OCI-LY1 (cell line): Measurements from ENCODE around the gene FAM50A.

Source experiments
- EZH2 ChIP-seq: fragments of 200-600 bp; sonication (generic), shearing (Covaris generic); IDR thresholded peaks from 2 replicates; pipeline ENCODE4 v1.8.0; 2017; ENCODE audit warnings: borderline replicate concordance, mixed run types, mild to moderate bottlenecking, antibody characterized with exemption, low read length, moderate library complexity, mixed read lengths
- TF ChIP-seq, protein P1 (sequence below): fragments of 200-600 bp; sonication (generic), shearing (Covaris generic); IDR thresholded peaks from 2 replicates; pipeline ENCODE4 v1.5.1; 2017; ENCODE audit warnings: mild to moderate bottlenecking, antibody characterized with exemption, low read length, moderate library complexity, mixed read lengths

DNA sequence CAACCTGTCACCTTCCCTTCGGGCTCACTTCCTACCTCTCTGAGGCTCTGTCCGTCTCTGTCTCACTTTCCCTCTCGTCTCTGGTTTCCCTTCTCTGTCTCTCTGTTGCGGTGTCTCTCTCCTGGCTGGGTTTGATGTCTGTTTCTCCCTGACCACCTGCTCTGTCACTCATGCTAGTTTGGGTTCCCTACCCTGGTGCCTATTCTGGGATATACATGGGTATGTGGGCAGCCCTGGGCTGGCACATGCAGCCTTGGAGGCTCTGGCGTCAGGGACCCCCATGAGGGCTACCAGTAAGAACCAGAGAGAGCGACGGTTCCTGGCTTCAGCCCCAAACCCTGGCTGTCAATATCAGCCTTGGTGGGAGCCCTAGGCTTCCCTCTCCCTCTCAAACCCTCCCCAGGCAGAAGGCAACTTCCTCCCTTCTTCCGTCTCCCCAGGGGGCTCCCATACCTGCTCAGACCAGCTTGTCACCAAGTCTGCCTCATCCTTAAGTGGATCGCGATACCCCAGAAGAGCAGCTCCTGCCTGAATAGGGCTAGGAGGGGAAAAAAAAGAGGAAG, 35.2 kb upstream of the FAM50A start:
- TF ChIP-seq EZH2 = no peak
- TF ChIP-seq, protein P1, sequence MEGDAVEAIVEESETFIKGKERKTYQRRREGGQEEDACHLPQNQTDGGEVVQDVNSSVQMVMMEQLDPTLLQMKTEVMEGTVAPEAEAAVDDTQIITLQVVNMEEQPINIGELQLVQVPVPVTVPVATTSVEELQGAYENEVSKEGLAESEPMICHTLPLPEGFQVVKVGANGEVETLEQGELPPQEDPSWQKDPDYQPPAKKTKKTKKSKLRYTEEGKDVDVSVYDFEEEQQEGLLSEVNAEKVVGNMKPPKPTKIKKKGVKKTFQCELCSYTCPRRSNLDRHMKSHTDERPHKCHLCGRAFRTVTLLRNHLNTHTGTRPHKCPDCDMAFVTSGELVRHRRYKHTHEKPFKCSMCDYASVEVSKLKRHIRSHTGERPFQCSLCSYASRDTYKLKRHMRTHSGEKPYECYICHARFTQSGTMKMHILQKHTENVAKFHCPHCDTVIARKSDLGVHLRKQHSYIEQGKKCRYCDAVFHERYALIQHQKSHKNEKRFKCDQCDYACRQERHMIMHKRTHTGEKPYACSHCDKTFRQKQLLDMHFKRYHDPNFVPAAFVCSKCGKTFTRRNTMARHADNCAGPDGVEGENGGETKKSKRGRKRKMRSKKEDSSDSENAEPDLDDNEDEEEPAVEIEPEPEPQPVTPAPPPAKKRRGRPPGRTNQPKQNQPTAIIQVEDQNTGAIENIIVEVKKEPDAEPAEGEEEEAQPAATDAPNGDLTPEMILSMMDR = no peak
